Measurements from ENCODE around the gene CXADR.

The CXADR gene

DNA sequence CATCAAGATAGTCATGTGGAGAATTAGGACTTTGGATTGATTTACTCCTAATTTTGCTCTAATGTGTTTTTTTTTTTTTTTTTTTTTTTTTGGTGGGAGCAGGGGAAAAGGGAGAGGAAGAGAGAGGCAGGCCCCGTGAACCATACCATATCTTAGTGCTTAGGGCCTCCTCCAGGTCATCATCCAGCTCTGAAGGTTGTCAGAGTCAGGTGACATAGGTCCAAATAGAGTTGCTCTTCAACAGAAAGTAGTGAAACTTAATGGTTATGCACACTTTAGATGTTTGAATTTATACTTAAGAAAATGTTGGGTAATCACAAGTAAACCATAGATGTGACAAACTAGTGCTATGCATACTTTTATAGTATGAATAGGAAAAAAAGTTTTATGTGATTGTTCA lies 32.2 kb downstream of the CXADR start:
- DNase-seq, result no peak

DNA sequence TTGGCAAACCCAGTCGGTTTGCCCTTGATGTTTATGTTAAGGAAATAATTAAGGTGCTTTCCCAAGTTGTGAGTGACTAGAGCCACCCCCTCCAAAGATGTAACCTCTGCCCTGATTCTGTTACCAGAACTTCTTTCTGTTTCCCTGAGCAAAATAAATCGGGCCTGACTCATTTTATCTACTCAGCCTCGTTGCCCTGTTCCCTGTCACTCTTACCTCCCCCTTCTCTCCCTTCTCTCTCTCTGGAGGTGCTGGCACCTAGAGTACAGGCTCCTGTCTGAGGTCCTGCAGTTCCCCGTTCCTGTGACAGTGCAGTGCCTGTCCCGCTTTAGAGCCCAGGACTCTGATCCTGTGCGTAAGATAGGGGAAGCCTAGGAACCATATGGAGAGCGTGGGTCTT lies 35.4 kb downstream of the CXADR start:
- DNase-seq, result no peak

DNA sequence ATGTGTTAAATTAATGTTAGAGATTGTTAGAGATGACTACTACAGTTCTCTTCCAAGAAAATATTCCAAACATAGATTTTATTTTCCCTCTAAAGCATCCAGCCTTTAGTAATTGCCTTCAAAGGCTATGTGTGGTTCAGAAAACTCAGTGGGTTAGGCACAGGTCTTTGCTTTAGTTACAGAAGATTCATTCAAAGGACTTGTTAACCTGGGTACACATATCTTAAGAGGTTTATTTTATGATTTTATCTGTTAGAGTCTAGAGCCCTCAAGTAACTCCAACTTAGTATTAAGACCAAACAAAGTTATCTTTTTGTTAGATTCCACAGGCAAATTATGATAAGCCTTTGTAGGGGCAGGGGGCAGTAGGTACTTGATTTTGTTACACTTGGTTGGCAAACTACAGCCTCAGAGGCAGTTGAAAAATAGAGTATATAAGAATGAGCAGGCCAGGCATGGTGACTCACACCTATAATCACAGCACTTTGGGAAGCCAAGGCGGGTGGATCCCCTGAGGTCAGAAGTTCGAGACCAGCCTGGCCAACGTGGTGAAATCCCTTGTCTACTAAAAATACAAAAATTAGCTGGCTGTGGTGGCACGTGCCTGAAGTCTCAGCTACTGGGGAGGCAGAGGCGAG lies 37.9 kb downstream of the CXADR start:
- no peak for DNase-seq

DNA sequence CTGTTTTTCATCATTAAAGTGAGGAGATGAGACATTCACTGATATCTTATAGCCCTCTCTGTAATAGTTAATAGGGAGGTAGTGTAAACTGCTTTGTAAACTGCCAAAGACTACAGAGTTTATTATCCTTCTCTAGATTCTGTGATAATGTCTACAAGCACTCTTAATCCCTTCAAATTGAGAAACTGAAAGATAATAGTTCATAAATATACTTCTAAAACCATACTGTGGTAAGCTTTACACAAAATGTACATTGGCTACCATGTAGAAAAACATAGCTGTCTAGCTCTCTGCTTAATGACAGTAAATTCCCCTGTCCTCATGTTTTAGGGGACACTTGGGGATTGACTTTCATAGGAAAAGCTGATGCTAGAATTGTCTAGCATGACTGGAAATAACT lies 39.6 kb downstream of the CXADR start:
- no peak for DNase-seq

DNA sequence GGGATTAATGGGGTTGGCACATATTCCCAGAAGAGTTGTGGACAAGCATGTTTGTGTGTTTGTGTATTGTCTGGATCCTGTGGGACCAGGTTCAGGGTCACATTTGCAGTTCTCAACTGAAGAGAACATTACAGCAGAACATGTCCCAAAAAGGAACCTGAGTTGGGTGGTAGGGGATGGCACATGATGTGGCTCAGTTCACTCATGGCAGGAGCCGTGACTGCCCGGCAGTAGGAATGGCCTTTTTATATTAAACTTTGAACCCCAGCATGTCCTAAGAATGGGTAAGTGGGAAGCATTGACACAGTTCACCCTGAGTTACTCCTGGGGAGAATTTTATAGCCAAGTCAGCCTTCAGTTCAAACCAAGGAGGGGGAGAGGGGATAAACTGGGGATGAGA lies 41.3 kb downstream of the CXADR start:
- DNase-seq, result no peak

DNA sequence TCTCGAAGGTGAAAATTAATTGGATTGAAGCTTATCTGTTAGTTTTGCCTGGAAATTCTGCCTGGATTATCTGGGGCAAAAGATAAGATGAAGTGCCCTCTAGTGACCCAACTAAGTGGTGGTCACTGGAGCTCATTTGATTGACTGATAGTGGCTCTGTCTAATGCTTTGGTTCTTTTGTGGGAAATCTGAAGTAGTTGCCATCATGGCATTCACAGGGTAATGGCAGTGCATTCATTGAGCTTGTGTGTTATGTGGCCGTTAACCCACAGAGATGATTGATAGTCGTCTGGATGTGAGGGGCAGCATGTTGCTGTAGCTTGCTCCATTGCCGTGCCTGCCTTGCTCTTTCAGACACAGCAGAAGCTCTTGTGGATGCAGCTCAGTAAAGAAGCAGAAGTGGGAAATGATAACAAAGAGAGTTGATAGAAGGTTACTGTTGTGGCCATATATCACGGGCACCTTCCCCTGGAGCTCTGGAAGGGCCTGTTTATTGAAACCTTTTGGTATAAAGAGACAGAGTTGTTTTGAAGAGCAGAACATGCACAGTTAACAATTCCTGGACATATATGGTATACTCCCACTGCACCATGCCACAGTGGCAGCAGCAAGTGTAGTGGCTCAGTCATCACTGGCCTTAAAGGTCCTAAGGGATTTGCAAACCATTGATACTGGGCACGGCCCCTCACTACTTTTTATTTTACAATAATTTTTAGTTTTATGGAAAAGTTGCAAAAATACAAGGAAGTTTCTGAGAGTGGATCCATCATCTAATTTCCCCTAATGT lies 42.0 kb downstream of the CXADR start:
- no peak for DNase-seq

DNA sequence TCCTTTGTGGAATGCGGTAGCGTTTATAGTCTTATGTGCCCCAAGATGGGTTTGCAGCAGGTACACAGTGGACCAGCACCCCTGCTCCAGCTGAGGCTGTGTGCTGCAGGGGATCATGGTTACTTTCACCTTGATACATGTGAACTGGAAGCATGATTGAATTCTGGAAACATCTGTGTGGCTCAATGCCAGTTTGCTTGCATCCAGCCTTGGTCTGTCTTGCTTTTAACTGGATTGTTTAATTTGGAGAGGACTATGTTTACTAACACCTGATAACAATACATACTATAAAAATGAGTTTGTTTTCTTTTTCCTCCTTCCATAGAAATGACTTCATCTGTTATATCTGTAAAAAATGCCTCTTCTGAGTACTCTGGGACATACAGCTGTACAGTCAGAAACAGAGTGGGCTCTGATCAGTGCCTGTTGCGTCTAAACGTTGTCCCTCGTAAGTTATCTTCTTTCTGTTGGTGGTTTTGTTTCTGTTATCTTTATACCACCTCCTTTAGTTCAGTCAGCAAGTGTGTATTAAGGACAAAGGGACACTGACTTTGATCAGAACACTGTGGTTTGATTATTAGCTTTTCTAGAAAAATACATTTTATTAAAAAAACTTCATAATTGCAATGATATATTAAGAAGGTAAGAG lies 47.7 kb downstream of the CXADR start:
- no peak for DNase-seq

DNA sequence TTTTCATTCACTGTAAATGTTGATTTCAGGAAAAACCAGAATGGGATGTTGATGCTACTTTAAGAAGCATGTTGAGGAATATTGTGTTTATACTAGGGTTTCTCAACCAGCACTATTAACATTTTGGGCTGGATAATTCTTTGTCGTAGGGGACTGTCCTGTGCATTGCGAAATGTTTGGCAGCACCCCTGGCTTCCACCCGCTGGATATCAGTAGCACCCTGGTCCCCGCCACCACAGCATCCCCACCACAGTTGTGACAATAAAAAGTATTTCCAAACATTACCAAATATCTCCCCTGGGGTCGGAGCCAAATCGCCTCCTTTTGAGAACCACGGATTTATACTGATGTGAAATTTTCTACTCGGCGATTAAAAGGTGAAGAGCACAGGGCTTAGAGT lies 57.9 kb downstream of the CXADR start:
- DNase-seq, result no peak

DNA sequence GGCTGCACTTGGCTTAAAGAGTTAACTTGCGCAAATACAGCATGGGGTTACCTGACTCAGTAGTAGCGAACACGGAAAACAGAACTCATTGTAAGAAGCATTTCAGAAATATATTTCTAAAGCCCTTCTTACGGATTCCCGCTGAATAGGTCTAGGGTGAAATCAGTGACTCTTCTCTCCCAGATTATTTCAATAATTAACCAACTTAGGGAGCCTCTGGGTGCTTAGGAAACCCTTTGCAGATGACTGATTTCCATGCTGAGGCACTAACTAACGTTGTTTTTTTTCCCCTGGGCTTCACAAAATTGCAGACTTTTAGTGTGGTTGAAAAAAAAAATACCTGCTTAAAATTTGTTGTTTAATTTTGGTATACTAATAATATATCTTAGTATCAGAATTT lies 59.6 kb downstream of the CXADR start:
- DNase-seq, result no peak

DNA sequence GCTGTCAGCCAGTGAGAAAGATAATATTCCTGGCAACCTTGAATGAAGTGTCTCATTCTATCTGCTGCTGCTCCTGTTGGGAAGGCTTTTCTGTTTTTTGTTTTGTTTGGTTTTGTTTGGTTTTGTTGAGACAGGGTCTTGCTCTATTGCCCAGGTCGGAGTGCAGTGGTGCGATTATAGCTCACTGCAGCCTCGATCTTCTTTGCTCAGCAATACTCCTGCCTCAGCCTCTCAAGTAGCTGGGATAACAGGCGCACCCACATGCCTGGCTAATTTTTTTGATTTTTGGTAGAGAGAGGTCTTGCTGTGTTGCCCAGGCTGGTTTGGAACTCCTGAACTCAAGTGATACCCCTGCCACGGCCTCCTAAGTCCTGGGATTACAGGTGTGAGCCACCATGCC lies 62.2 kb downstream of the CXADR start:
- no peak for DNase-seq

DNA sequence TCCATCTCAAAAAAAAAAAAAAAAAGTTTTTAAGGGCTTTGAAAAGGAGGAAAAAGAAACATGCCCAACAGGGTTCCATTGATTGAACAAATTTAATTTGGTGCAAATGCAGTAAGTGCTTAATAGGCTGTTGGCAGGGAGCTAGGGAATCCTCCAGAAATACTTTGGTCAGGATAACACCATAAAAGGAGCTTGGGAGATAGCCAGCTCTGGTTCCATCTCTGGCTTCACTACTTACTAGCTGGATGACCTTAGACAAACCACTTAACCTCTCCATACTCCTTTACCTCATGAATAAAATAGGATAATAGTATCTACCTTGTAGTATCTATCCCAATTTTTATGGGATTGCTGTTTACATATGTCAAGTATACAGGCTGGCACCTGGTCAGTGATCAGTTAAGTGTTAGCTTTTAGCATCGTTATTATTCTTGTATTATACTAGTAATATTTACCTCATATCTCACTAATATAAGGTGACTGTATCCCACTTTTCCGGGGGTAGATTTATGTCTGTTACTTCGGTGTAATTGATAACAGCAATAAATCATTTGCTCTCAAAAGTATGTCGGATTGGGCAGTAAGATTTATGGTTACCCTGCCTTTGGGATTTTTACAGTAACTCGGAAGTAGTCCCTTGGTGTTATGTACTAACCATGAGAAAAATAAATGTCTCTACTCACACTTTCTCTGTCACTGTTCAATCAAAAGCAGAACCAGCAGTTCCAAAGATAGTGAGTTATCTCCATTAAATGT lies 63.4 kb downstream of the CXADR start:
- DNase-seq, result no peak

DNA sequence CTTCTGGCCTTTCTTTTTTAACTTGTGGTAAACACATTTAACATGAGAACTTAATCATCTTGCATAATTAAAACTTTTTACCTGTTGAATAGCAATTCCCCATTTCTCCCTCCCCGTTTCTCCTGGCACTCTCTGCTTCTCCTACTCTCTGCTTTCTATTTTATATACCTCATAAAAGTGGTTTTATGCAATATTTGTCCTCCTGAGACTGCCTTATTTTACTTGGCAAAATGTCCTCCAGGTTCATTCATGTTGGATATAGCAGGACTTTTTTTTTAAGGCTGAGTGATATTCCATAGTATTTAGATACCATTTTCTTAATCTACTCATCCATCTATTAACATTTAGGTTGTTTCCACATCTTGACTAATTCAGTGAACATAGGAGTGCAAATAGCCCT lies 64.9 kb downstream of the CXADR start:
- no peak for DNase-seq

DNA sequence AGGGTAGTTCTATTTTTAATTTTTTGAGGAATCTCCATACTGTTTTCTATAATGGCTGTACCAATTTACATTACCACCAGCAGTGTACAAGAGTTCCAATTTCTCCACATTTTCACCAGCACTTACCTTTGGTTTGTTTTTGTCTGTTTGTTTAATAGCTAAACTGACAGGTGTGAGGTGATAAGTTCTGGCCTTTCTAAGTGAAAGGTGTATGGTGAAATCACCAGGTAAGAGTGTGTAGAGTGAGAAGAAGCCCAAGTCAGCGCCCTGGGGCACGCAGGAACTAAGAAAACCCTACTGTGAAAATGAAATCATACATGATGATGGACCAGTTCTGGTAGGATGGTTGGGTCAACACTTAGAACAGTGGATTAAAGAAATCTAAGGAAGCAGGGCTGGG lies 65.3 kb downstream of the CXADR start:
- no peak for DNase-seq

DNA sequence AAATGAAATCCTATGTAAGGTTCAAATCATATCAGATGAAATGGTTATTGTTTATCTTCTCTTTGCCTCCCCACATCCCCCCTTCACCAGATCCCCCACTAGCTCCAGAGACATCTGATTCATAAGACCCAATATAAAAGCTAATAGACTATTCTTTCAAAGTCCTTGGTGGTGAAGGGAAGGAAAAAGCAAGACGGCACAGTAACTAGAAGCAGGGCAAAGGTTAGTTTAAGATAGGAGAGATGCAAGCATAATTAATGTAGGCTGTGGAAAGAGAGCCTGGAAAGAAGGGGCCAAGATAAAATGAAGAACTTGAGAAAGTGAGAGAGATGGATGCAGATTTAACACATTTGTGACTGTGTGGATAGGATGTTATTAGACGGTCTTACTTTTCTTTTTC lies 66.0 kb downstream of the CXADR start:
- DNase-seq, result no peak

DNA sequence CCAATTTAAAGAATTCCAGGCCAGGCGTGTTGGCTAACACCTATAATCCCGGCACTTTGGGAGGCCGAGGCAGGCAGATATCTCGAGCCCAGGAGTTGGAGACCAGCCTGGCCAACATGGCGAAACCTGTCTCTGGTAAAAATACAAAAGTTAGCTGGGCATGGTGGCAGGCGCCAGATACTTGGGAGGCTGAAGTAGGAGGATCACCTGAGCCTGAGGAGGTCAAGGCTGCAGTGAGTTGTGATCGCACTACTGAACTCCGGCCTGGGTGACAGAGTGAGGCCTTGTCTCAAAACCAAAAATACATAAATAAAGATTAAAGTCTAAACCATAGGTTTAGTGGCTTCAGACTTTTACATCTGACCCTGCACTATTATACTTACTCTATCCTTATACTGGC lies 67.5 kb downstream of the CXADR start:
- DNase-seq, result no peak

DNA sequence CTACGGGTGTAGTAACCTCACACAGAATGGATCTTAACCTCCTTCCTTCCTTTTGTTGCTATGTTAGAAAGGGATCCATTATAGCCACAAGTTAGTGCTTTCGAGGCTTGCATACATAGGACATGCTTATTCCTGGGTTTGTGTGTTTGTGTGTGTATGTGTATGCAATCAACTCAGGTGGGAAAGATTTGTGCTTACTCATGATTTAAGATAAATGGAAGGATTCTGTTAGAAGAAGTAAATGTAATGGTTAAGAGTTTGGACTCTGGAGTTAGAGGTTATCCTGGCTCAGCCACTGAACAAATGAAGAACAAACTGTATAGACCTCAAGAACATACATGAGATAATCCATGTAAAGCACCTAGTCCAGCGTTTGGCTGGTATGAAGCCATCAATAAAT lies 71.1 kb downstream of the CXADR start:
- no peak for DNase-seq

DNA sequence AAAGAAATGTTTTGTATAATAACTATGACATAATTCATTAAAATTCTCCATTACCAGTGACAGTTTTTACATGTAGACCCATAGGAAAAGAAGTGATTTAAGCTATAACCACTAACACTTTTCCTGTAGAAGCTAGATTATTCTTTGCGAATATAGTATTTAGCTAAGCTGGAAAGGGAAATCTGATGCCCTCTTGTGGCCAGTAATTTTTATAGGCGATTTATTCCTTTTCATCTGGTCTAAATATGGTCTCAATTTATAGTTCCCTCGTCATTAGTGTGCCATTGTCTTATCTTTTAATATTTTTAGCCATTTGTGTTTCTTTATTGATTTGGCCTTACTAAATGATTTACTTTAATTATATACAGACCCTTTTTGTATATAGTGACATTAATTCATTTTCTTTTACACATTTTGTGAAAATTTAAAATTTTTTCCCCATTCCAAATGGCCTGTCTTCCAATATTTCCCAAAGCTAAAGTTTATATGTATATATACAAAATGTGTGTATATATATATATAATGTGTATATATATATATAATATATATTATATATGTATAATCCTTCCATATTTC lies 73.1 kb downstream of the CXADR start:
- DNase-seq, result no peak

DNA sequence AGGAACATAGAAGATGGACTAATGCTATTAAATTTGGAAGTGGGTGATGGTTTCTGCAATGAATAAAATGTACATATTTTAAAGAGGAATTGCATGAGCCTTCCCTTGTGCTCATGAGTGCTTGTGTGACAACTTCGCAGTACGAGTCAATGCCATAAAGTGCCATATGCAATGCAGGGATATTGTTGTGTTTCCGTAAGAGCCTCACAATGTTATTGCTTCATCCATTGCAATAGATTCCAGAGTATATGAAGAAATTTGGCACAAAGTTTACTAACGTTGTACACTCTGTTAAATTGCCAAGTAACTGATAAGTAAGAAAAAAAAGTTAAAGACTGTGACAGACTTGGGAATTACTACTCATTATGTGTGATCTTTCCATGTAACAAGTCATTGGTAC lies 77.6 kb downstream of the CXADR start:
- DNase-seq, result no peak

DNA sequence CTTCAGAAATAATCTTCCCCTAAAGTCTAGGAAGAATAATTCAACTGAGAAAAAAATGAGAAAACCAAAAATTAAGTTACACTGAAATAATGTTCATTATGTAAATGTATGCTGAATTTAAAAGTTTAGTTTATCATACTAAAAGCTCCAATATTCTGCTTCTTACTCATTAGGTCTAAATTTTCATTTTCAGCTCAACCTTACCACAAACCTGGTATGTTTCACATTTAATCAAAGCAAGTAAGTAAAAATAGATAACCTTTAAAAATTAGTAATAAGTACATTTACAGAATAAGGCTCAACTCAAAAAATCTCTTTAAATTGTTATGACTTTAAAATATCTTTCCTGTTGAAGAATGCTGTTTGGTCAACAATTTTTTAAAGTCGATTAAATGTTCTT lies 84.8 kb downstream of the CXADR start:
- DNase-seq, result no peak

DNA sequence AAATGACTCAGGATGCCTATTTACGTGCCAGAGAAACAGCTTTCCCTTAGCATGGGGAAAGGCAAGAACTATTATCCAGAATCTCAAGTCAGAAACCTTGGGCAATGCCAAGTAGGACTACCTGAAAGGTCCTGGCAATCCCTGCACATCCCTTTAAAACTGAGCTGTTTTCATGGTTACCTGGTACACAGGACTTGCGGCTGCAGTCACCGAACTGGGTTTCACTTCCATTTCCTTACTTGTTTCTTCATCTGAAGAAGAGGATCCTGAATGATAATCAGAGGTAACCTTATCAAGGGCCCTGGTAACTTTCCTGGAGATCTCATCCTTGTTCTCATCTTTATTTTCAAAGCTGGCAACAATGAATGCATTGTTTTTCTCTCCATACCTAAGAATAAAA lies 85.6 kb downstream of the CXADR start:
- DNase-seq, result no peak

DNA sequence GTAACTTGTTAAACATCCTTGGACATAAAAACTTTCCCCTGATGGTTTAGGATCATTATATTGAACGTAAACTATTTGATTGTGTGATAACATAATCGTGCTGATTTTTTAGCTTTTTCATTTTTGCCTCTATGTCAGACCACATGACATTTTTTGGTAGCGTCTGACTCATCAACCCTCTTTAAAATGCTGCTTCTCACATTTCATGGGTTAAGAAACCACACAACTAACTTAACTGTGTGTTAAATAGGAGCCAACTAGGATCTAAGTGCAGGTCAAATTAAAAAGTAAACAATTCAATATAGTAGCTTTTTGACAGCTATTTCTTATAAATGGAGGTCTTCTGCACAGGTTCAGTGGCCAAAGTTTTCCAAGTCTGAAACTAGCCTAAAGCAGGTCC lies 90.0 kb downstream of the CXADR start:
- DNase-seq, result no peak

DNA sequence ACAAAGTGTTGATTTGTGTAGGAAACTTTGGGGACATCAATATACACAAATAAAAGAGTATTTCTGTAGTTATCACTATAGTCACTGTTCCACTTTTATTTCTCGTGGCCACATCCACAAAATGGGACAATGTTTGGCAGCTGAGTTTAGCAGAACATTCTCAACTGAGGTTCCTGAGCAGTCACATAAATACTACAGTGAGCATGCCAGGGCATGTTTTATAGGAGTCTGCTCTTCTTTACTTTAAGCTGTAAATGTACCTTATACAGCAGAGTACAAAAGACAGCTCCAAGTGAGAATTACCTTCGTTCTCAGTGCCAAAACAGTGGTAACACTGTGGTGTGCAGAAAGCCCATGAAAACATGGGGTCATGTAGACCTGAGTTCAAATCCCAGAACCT lies 94.8 kb downstream of the CXADR start:
- no peak for DNase-seq

DNA sequence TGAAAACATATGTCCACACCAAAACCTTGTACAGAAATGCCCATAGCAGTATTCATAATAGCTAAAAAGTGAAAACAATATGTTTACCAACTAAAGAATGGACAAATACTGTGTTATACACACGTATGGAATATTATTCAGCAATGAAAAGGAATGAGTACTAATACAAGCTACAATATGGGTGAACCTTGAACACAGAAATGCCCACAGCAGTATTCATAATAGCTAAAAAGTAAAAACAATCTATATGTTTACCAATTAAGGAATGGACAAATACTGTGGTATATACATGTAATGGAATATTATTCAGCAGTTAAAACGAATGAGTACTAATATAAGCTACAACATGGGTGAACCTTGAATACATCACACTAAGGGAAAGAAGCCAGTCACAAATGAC lies 96.8 kb downstream of the CXADR start:
- DNase-seq, result no peak

All from T-helper 9 cell (primary cell).